ENCODE results near the gene RET. TPM values are rescaled to one million over a fixed set of nuclear protein-coding genes. Genes with fewer than 3 reads are reported as not detected.

Gene RET
- total RNA-seq, 1 experiment from 2014 or later: 68.0 TPM

- H3K27ac ChIP-seq (ENCODE audit: low read depth, low read length, poor library complexity, severe bottlenecking): no peak overlapping the region
- no peak overlapping the region for H3K4me3 ChIP-seq (ENCODE audit: low read depth, low read length, poor library complexity, severe bottlenecking)
- no peaks in the 10 kb centered on the region for H3K36me3 ChIP-seq (ENCODE audit: insufficient read depth, low read length, poor library complexity, severe bottlenecking)
- H3K4me1 ChIP-seq (ENCODE audit: insufficient read depth, low read length, poor library complexity, severe bottlenecking): peaks cover under 1% of the 10 kb centered on the region
- H3K9me3 ChIP-seq (ENCODE audit: low read depth, low read length, poor library complexity, severe bottlenecking): no peaks in the 10 kb centered on the region
- no peak for TF ChIP-seq EZH2 (IDR thresholded peaks at IDR 0.05; ENCODE audit: borderline replicate concordance, low read depth, low read length, poor library complexity, severe bottlenecking)
- no peak for TF ChIP-seq CTCF (conservative IDR thresholded peaks at IDR 0.05; ENCODE audit: low read depth, low read length)
- intact Hi-C loops (cut with micrococcal nuclease; ENCODE audit: unreplicated experiment): no loop called here
- POLR2A ChIA-PET (ENCODE audit: low non-redundant PET): no interaction called here
- no peak for DNase-seq (ENCODE audit: low spot score)
- no peaks in the 10 kb centered on the region for H3K27me3 ChIP-seq (replicated peaks; ENCODE audit: insufficient read depth, low read depth, low read length, poor library complexity)
- no TSS peak for BruUV-seq (replicated peaks)
- CTCF ChIA-PET: no interaction called here
Observed at GRCh38 chr10:43156590-43157341, 79.9 kb downstream of the RET start.

- no peaks in the 10 kb centered on the region for H3K36me3 ChIP-seq (ENCODE audit: insufficient read depth, low read length, poor library complexity, severe bottlenecking)
- ChIA-PET POLR2A (ENCODE audit: low non-redundant PET) (no interaction called here), CTCF (no interaction called here)
- no peak overlapping the region for H3K27ac ChIP-seq (ENCODE audit: low read depth, low read length, poor library complexity, severe bottlenecking)
- no TSS peak for BruUV-seq (replicated peaks)
- intact Hi-C loops (cut with micrococcal nuclease; ENCODE audit: unreplicated experiment): no loop called here
- H3K27me3 ChIP-seq (replicated peaks; ENCODE audit: insufficient read depth, low read depth, low read length, poor library complexity): no peaks in the 10 kb centered on the region
- no peaks in the 10 kb centered on the region for H3K9me3 ChIP-seq (ENCODE audit: low read depth, low read length, poor library complexity, severe bottlenecking)
- no peak overlapping the region for H3K4me3 ChIP-seq (ENCODE audit: low read depth, low read length, poor library complexity, severe bottlenecking)
- no peak for DNase-seq (ENCODE audit: low spot score)
- TF ChIP-seq EZH2 (IDR thresholded peaks at IDR 0.05; ENCODE audit: borderline replicate concordance, low read depth, low read length, poor library complexity, severe bottlenecking): no peak
- no peak for TF ChIP-seq CTCF (conservative IDR thresholded peaks at IDR 0.05; ENCODE audit: low read depth, low read length)
- no peaks in the 10 kb centered on the region for H3K4me1 ChIP-seq (ENCODE audit: insufficient read depth, low read length, poor library complexity, severe bottlenecking)
Observed at GRCh38 chr10:43158636-43159035, 81.8 kb downstream of the RET start.

GRCh38 chr10:43160046-43160920 is 83.4 kb downstream of the RET start:
- no TSS peak for BruUV-seq (replicated peaks)
- H3K27ac ChIP-seq (ENCODE audit: low read depth, low read length, poor library complexity, severe bottlenecking): no peak overlapping the region
- no peaks in the 10 kb centered on the region for H3K9me3 ChIP-seq (ENCODE audit: low read depth, low read length, poor library complexity, severe bottlenecking)
- POLR2A ChIA-PET (ENCODE audit: low non-redundant PET): interaction anchor here (0.6 kb wide), 1 partner anchor 514 kb away, joined by 3 read pairs; no protein-coding TSS in a partner anchor
- TF ChIP-seq CTCF (conservative IDR thresholded peaks at IDR 0.05; ENCODE audit: low read depth, low read length): no peak
- H3K36me3 ChIP-seq (ENCODE audit: insufficient read depth, low read length, poor library complexity, severe bottlenecking): no peaks in the 10 kb centered on the region
- intact Hi-C loops (cut with micrococcal nuclease; ENCODE audit: unreplicated experiment): no loop called here
- CTCF ChIA-PET: no interaction called here
- no peak overlapping the region for H3K4me3 ChIP-seq (ENCODE audit: low read depth, low read length, poor library complexity, severe bottlenecking)
- H3K27me3 ChIP-seq (replicated peaks; ENCODE audit: insufficient read depth, low read depth, low read length, poor library complexity): no peaks in the 10 kb centered on the region
- H3K4me1 ChIP-seq (ENCODE audit: insufficient read depth, low read length, poor library complexity, severe bottlenecking): no peaks in the 10 kb centered on the region
- DNase-seq (ENCODE audit: low spot score): no peak
